ENCODE data around the gene GRID2.

GRCh38 chr4:92843784-92844183 is 540.0 kb downstream of the GRID2 start:
- TF ChIP-seq CTCF (IDR thresholded peaks at IDR 0.05): no peak
- no peak for TF ChIP-seq EP300 (IDR thresholded peaks at IDR 0.05; ENCODE audit: low read depth)
- no peak for TF ChIP-seq POLR2AphosphoS5 (IDR thresholded peaks at IDR 0.05)

All from transverse colon (tissue), 4 donors.